K562 (cell line): ENCODE results near the gene MAGI2. TPM values are rescaled to one million over a fixed set of nuclear protein-coding genes. Genes with fewer than 3 reads are reported as not detected.

Experiments used
- ATAC-seq: fragments of 200-7000 bp; cut with Tn5 transposase; 3 replicates; pipeline ENCODE4 v1.9.1; 2020; ENCODE audit warnings: moderate library complexity
- BruUV-seq: library from RNA; stranded (reverse); fragments of 400-500 nt; replicated peaks from 2 replicates; lab custom pipeline; 2021; lab: Mats Ljungman, UMichigan
- CTCF ChIA-PET: fragments of 300-600 bp; formaldehyde crosslinking; extraction: SDS; loops from one replicate; lab custom pipeline; 2021; ENCODE audit warnings: low intra/inter-chr PET ratio; lab: Yijun Ruan, JAX
- POLR2A ChIA-PET: fragments of 300-600, 350-650 bp; sonication (Branson Sonifier 250); formaldehyde crosslinking; extraction: SDS; loops from one replicate; lab custom pipeline; 2021; ENCODE audit warnings: antibody characterized with exemption, inconsistent platforms; lab: Yijun Ruan, JAX
- DNase-seq, 4 experiments: peaks; one replicate each; pipeline versions ENCODE4 v3.0.0 to v3.0.0-alpha.2; 2011 to 2018; ENCODE audit warnings: low spot score in 3 of 4, mixed read lengths in 3 of 4; ENCODE audit errors: extremely low read depth in 1 of 4
- FAIRE-seq: peaks from 2 replicates; lab custom pipeline; 2011; peaks lifted over from hg19 to GRCh38; lab: Jason Lieb, UNC
- H2AFZ ChIP-seq: 2 replicates; pipeline ENCODE4 v1.6.0; 2011; ENCODE audit warnings: low read depth, low read length, control low read depth, inconsistent platforms
- H3K27ac ChIP-seq: fragments of 200-600 bp; 3 replicates; pipeline ENCODE4 v1.8.0; 2011; ENCODE audit warnings: low read depth, mild to moderate bottlenecking, control low read depth, inconsistent platforms, low read length, moderate library complexity, mixed read lengths; ENCODE audit errors: extremely low read depth
- H3K27me3 ChIP-seq, 2 experiments: fragments of 300-600 bp in 1 of 2; 2 replicates in 1 of 2; 3 replicates in 1 of 2; pipeline versions ENCODE4 v1.6.0 to v1.8.0; 2011; ENCODE audit warnings: inconsistent platforms in 2 of 2, low read length in 2 of 2, mild to moderate bottlenecking in 1 of 2, mixed read lengths in 1 of 2, moderate library complexity in 1 of 2; ENCODE audit not compliant: control insufficient read depth in 2 of 2, insufficient read depth in 2 of 2
- H3K36me3 ChIP-seq: fragments of 300-600 bp; 3 replicates; pipeline ENCODE4 v1.8.0; 2011; ENCODE audit warnings: mild to moderate bottlenecking, low read length, inconsistent platforms; ENCODE audit not compliant: control insufficient read depth, insufficient read depth
- H3K4me1 ChIP-seq, 2 experiments: fragments of 200-600 bp in 1 of 2; replicated peaks in 1 of 2; 2 replicates in 1 of 2; 3 replicates in 1 of 2; pipeline versions ENCODE4 v1.5.1 to v1.8.0; 2011; ENCODE audit warnings: inconsistent platforms in 2 of 2, low read length in 2 of 2, mild to moderate bottlenecking in 1 of 2, mixed read lengths in 1 of 2, moderate library complexity in 1 of 2; ENCODE audit not compliant: control insufficient read depth in 2 of 2, insufficient read depth in 2 of 2
- H3K4me2 ChIP-seq: 2 replicates; pipeline ENCODE4 v1.6.1; 2011; ENCODE audit warnings: low read length, control low read depth, inconsistent platforms, mixed read lengths; ENCODE audit not compliant: insufficient read depth
- H3K4me3 ChIP-seq: fragments of 200-600 bp; sonication (generic), shearing (Covaris generic); 2 replicates; pipeline ENCODE4 v1.5.1; 2016; ENCODE audit warnings: control low read depth, inconsistent platforms
- H3K79me2 ChIP-seq: fragments of 200-600 bp; 3 replicates; pipeline ENCODE4 v1.8.0; 2011; ENCODE audit warnings: low read length, inconsistent platforms; ENCODE audit not compliant: control insufficient read depth, insufficient read depth
- H3K9ac ChIP-seq, 2 experiments: 2 replicates each; pipeline versions ENCODE4 v1.6.0 to v1.6.1; 2011; ENCODE audit warnings: low read depth in 2 of 2, low read length in 2 of 2, control low read depth in 1 of 2, inconsistent platforms in 1 of 2, mild to moderate bottlenecking in 1 of 2, mixed read lengths in 1 of 2; ENCODE audit not compliant: insufficient read depth in 1 of 2
- H3K9me1 ChIP-seq: one replicate; pipeline ENCODE4 v1.6.0; 2011; ENCODE audit warnings: inconsistent platforms, mild to moderate bottlenecking, low read length, moderate library complexity; ENCODE audit not compliant: control insufficient read depth, insufficient read depth
- H3K9me3 ChIP-seq: replicated peaks from 2 replicates; pipeline ENCODE4 v1.5.1; 2011; ENCODE audit warnings: low read depth, low read length, inconsistent platforms; ENCODE audit not compliant: control insufficient read depth, insufficient read depth
- H4K20me1 ChIP-seq: replicated peaks from 2 replicates; pipeline ENCODE4 v1.6.1; 2011; ENCODE audit warnings: low read length, inconsistent platforms, mixed read lengths; ENCODE audit not compliant: control insufficient read depth, insufficient read depth
- ARID2 ChIP-seq: fragments of 450-650 bp; IDR thresholded peaks from 2 replicates; pipeline ENCODE4 v1.6.1; 2017; ENCODE audit warnings: antibody characterized with exemption, mild to moderate bottlenecking
- BRF1 ChIP-seq: IDR thresholded peaks from 3 replicates; pipeline ENCODE4 v1.6.1; 2011; ENCODE audit warnings: borderline replicate concordance, mild to moderate bottlenecking; ENCODE audit not compliant: insufficient read length; ENCODE audit errors: extremely low read depth
- CBX5 ChIP-seq: IDR thresholded peaks from 2 replicates; pipeline ENCODE4 v1.6.1; 2014; ENCODE audit warnings: low read depth, borderline replicate concordance
- CCAR2 ChIP-seq: fragments of 200-400 bp; formaldehyde crosslinking; IDR thresholded peaks from 2 replicates; pipeline ENCODE4 v1.6.1; 2017; ENCODE audit warnings: mild to moderate bottlenecking, low read depth, low read length
- GABPB1 ChIP-seq: sonication (generic); formaldehyde crosslinking; IDR thresholded peaks from 2 replicates; pipeline ENCODE4 v1.8.0; 2022; ENCODE audit warnings: mild to moderate bottlenecking, missing genetic modification reagents
- GATA2 ChIP-seq: sonication (generic); formaldehyde crosslinking; IDR thresholded peaks from 2 replicates; pipeline ENCODE4 v1.4.0; 2020; ENCODE audit warnings: mild to moderate bottlenecking, missing genetic modification reagents
- HNRNPLL ChIP-seq: fragments of 200-400 bp; formaldehyde crosslinking; IDR thresholded peaks from 2 replicates; pipeline ENCODE4 v1.6.1; 2017; ENCODE audit warnings: low read length, low read depth, mild to moderate bottlenecking; ENCODE audit not compliant: poor library complexity, severe bottlenecking
- NUFIP1 ChIP-seq: fragments of 450-650 bp; IDR thresholded peaks from 2 replicates; pipeline ENCODE4 v1.6.1; 2018; ENCODE audit not compliant: partially characterized antibody
- PTRF ChIP-seq: fragments of 450-650 bp; IDR thresholded peaks from 2 replicates; pipeline ENCODE4 v1.6.1; 2016; ENCODE audit warnings: mild to moderate bottlenecking, missing genetic modification characterization, missing compliant biosample characterization
- RBM39 ChIP-seq: fragments of 200-400 bp; formaldehyde crosslinking; optimal IDR thresholded peaks from 2 replicates; pipeline ENCODE3; 2018; ENCODE audit warnings: low read depth, low read length
- ZNF23 ChIP-seq: fragments of 250-450 bp; sonication (Bioruptor Pico); IDR thresholded peaks from 2 replicates; pipeline ENCODE4 v1.4.0; 2020; ENCODE audit warnings: mild to moderate bottlenecking
- ZNF57 ChIP-seq: fragments of 450-650 bp; formaldehyde crosslinking; IDR thresholded peaks from 2 replicates; pipeline ENCODE4 v1.4.0; 2020; ENCODE audit warnings: mild to moderate bottlenecking, moderate library complexity
- ZNF717 ChIP-seq: fragments of 250-450 bp; sonication (Bioruptor Pico); IDR thresholded peaks from 2 replicates; pipeline ENCODE4 v1.5.0; 2021
- WGBS: fragments of 100-300 bp; shearing (Covaris generic); methylation state at CpG from one replicate; pipeline ENCODE4 v1.1.6; 2016; ENCODE audit warnings: low coverage, mixed read lengths; ENCODE audit not compliant: insufficient coverage; ENCODE audit errors: missing lambda C conversion rate; 5-methylcytosine and 5-hydroxymethylcytosine counted together
- in situ Hi-C: fragments of 300-500 bp; cut with MboI; formaldehyde crosslinking; loops from 4 replicates; pipeline ENCODE4 v1.15.0; 2018; ENCODE audit warnings: inconsistent platforms, mixed read lengths
- intact Hi-C: fragments of 100-400 bp; cut with micrococcal nuclease; formaldehyde crosslinking; loops from 2 replicates; pipeline ENCODE4 v1.14.2; 2022
- polyA plus RNA-seq, 8 experiments: library from polyadenylated mRNA; depleted of rRNA in 4 of 8; stranded (reverse) in 5 of 8; unstranded in 3 of 8; fragments of >200 nt; fragmentation: Nextera tagmentation in 2 of 8; fragmentation: Illumina TruSeq in 1 of 8; extraction: Ambion mirVana in 2 of 8; extraction: Trizol in 1 of 8; gene quantifications; 2 replicates each; pipeline versions ENCODE4 v1.2.1 to v1.2.3, GENCODE V29; 2011 to 2014; ENCODE audit warnings: inconsistent platforms in 1 of 8, missing spikeins in 1 of 8
- total RNA-seq, 7 experiments: library from RNA; depleted of rRNA in 6 of 7; stranded (reverse); fragments of >200 nt in 6 of 7; fragmentation: Illumina TruSeq in 2 of 7; extraction: Trizol in 2 of 7; gene quantifications; 2 replicates each; pipeline versions ENCODE4 v1.2.1 to v1.2.3, GENCODE V29; 2011 to 2021; ENCODE audit warnings: low replicate concordance in 1 of 7
- TF ChIP-seq, protein P1 (sequence below), 2 experiments: fragments of 450-650 bp in 1 of 2; sonication (generic) in 1 of 2; formaldehyde crosslinking in 1 of 2; IDR thresholded peaks in 1 of 2; conservative IDR thresholded peaks in 1 of 2; 2 replicates each; pipeline versions ENCODE4 v1.6.1 to v1.8.1; 2016 to 2023; ENCODE audit warnings: mild to moderate bottlenecking in 2 of 2, moderate library complexity in 2 of 2, inconsistent platforms in 1 of 2, missing genetic modification reagents in 1 of 2
- TF ChIP-seq, protein P2 (sequence below), 2 experiments: fragments of 200-800 bp in 1 of 2; sonication (Bioruptor generic) in 1 of 2; sonication (generic) in 1 of 2; formaldehyde crosslinking in 1 of 2; IDR thresholded peaks in 1 of 2; conservative IDR thresholded peaks in 1 of 2; 2 replicates each; pipeline versions ENCODE4 v1.5.0 to v1.6.1; 2016 to 2020; ENCODE audit warnings: missing compliant biosample characterization in 1 of 2, missing genetic modification characterization in 1 of 2, missing genetic modification reagents in 1 of 2

The MAGI2 gene
- total and polyA plus RNA-seq, 9 of the 15 experiments (the other 6 are each of a cell fraction or from before 2014, with no cell fraction given) = 0.27 to 1.4 (median 0.70) TPM

DNA sequence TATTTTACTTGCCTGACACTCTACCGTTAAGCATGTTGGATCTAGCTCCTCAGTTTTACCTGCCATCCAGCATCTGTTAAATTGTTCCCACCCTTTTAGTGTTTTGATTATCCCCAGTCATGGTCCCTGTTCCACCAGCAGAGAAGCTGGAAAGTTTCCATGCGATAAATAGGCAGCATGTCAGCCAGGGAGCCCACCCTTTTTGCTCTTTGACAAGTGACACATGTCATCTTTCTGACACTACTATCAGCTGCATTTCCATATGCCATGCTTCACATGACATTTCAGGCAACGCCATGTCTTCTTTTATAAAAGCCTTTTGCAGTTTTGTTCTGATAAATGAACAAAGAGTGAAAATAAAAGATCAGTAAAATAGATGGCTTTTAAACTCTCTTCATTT, 310.8 kb downstream of the MAGI2 start:
- no peak for TF ChIP-seq NUFIP1
- no peak for TF ChIP-seq GABPB1 (CRISPR knock-in tag)
- TF ChIP-seq ZNF23 (CRISPR knock-in tag) = no peak
- no peak for TF ChIP-seq RBM39
- no peak for TF ChIP-seq GATA2
- no peak for TF ChIP-seq ZNF57 (CRISPR knock-in tag)
- TF ChIP-seq CBX5 = no peak
- Histone ChIP-seq H3K4me2 (no peak overlapping the region), H3K79me2 (no peaks in the 10 kb centered on the region), H3K9ac (no peak overlapping the region), H4K20me1 (no peaks in the 10 kb centered on the region), H3K4me1 (no peaks in the 10 kb centered on the region), H3K9me1 (no peaks in the 10 kb centered on the region), H3K27me3 (no peaks in the 10 kb centered on the region), H3K4me3 (no peak overlapping the region), H3K9me3 (0 out of 2 replicates have a peak, but pooled peaks cover 4% of the 10 kb centered on the region), H2AFZ (no peak overlapping the region), H3K36me3 (no peaks in the 10 kb centered on the region), H3K27ac (no peak overlapping the region)
- DNase-seq (no peak), FAIRE-seq (no peak), ATAC-seq (no peak)
- POLR2A ChIA-PET = no interaction called here
- CTCF ChIA-PET = no interaction called here
- in situ Hi-C loops = no loop called here
- WGBS = 2% methylated on average over 3 of the region's 3 CpGs
- BruUV-seq = no TSS peak
- intact Hi-C loops = no loop called here

DNA sequence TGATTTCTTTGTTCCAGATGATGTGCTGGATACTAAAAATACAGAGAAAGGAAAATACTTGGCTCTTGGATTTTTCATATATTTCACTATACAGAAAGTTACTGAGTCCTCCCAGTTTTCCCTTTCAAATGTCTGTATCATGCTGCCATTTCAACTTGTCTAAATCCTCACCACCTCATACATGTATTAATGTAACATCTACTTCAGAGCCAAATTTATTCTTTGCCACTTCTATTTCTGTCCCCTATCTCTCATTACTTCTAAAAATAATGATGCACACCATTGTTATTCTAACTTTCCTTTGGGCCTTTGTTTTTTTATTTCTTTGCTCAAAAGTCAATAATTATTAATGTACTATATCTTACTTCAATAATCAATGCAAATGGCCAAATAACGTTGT, 312.2 kb downstream of the MAGI2 start:
- no peak overlapping the region for H3K9ac ChIP-seq
- no peaks in the 10 kb centered on the region for H3K36me3 ChIP-seq
- no peak overlapping the region for H2AFZ ChIP-seq
- ChIA-PET POLR2A (no interaction called here), CTCF (no interaction called here)
- DNase-seq (no peak), ATAC-seq (no peak), FAIRE-seq (no peak)
- H3K9me3 ChIP-seq = 0 out of 2 replicates have a peak, but pooled peaks cover 1% of the 10 kb centered on the region
- no peaks in the 10 kb centered on the region for H3K9me1 ChIP-seq
- in situ Hi-C loops (no loop called here), intact Hi-C loops (no loop called here)
- H3K27me3 ChIP-seq = no peaks in the 10 kb centered on the region
- no TSS peak for BruUV-seq
- no peak overlapping the region for H3K4me3 ChIP-seq
- H3K4me1 ChIP-seq = no peaks in the 10 kb centered on the region
- no peaks in the 10 kb centered on the region for H4K20me1 ChIP-seq
- no peak overlapping the region for H3K27ac ChIP-seq
- H3K79me2 ChIP-seq = no peaks in the 10 kb centered on the region
- 0% methylated on average over 1 of the region's 1 CpG for WGBS
- H3K4me2 ChIP-seq = no peak overlapping the region
- TF ChIP-seq HNRNPLL (no peak), ZNF717 (no peak), PTRF (tag) (no peak), BRF1 (no peak), CCAR2 (no peak), ARID2 (no peak)
- TF ChIP-seq, protein P1, sequence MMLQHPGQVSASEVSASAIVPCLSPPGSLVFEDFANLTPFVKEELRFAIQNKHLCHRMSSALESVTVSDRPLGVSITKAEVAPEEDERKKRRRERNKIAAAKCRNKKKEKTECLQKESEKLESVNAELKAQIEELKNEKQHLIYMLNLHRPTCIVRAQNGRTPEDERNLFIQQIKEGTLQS (IDR thresholded peaks at IDR 0.05) = no peak
- TF ChIP-seq, protein P1 (CRISPR knock-in tag; conservative IDR thresholded peaks at IDR 0.05) = no peak
- TF ChIP-seq, protein P2, sequence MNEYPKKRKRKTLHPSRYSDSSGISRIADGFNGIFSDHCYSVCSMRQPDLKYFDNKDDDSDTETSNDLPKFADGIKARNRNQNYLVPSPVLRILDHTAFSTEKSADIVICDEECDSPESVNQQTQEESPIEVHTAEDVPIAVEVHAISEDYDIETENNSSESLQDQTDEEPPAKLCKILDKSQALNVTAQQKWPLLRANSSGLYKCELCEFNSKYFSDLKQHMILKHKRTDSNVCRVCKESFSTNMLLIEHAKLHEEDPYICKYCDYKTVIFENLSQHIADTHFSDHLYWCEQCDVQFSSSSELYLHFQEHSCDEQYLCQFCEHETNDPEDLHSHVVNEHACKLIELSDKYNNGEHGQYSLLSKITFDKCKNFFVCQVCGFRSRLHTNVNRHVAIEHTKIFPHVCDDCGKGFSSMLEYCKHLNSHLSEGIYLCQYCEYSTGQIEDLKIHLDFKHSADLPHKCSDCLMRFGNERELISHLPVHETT (CRISPR knock-in tag; conservative IDR thresholded peaks at IDR 0.05 in 1 of 2, IDR thresholded peaks at IDR 0.05 in 1 of 2) = no peak
